Neutrophil (primary cell): ENCODE measurements around the gene LYSMD1.

Experiments used
- H3K27ac ChIP-seq: fragments of 200-600 bp; sonication (generic); 2 replicates; pipeline ENCODE4 v1.5.1; 2016; ENCODE audit warnings: mild to moderate bottlenecking, moderate library complexity
- H3K27me3 ChIP-seq: fragments of 200-600 bp; sonication (generic); 2 replicates; pipeline ENCODE4 v1.6.0; 2016; ENCODE audit warnings: mild to moderate bottlenecking
- H3K36me3 ChIP-seq: fragments of 200-600 bp; sonication (generic); 2 replicates; pipeline ENCODE4 v1.5.1; 2017
- H3K4me1 ChIP-seq, 2 experiments: fragments of 200-600 bp in 1 of 2; sonication (generic) in 1 of 2; 1 replicate in 1 of 2; 2 replicates in 1 of 2; pipeline versions ENCODE4 v1.5.1 to v1.6.1; 2013 to 2016; ENCODE audit warnings: low read depth in 1 of 2, low read length in 1 of 2, mild to moderate bottlenecking in 1 of 2, moderate library complexity in 1 of 2; ENCODE audit not compliant: control insufficient read depth in 1 of 2, insufficient read depth in 1 of 2
- H3K4me3 ChIP-seq, 2 experiments: fragments of 200-600 bp in 1 of 2; sonication (generic) in 1 of 2; 1 replicate in 1 of 2; 2 replicates in 1 of 2; pipeline ENCODE4 v1.5.1; 2013 to 2016; ENCODE audit warnings: low read depth in 1 of 2, low read length in 1 of 2, mild to moderate bottlenecking in 1 of 2, moderate library complexity in 1 of 2
- H3K9me3 ChIP-seq: fragments of 200-600 bp; sonication (generic); 2 replicates; pipeline ENCODE4 v1.5.1; 2016
- CTCF ChIP-seq: fragments of 200-600 bp; sonication (generic); IDR thresholded peaks from 2 replicates; pipeline ENCODE4 v1.5.1; 2016; ENCODE audit warnings: antibody characterized with exemption

LYSMD1 gene

GRCh38 chr1:151184211-151184610 lies 18.5 kb upstream of the LYSMD1 start:
- Histone ChIP-seq H3K27me3 (no peaks in the 10 kb centered on the region), H3K9me3 (no peaks in the 10 kb centered on the region), H3K4me3 (no peak overlapping the region), H3K4me1 (peaks cover 6% of the 10 kb centered on the region in 2 experiments), H3K36me3 (peaks cover 66% of the 10 kb centered on the region), H3K27ac (no peak overlapping the region)
- TF ChIP-seq CTCF, result no peak

- H3K36me3 ChIP-seq, result peaks cover 96% of the 10 kb centered on the region
- no peak for TF ChIP-seq CTCF
- no peaks in the 10 kb centered on the region for H3K9me3 ChIP-seq
- no peak overlapping the region for H3K27ac ChIP-seq
- no peaks in the 10 kb centered on the region for H3K4me1 ChIP-seq
- H3K4me3 ChIP-seq, result no peak overlapping the region
- H3K27me3 ChIP-seq, result no peaks in the 10 kb centered on the region
These were observed 10.9 kb upstream of the LYSMD1 start for GRCh38 chr1:151176514-151177045.

- peaks cover 96% of the 10 kb centered on the region for H3K36me3 ChIP-seq
- H3K27ac ChIP-seq, result no peak within 1 kb of the TSS
- no peak within 1 kb of the TSS for H3K4me3 ChIP-seq
- H3K4me1 ChIP-seq, result no peaks in the 10 kb centered on the region
- peak; percentile 67 for TF ChIP-seq CTCF
- no peaks in the 10 kb centered on the region for H3K27me3 ChIP-seq
- no peaks in the 10 kb centered on the region for H3K9me3 ChIP-seq
These were observed 10.2 kb upstream of the LYSMD1 start, which contains the start of gene TMOD4 for GRCh38 chr1:151175863-151176262. Gene TMOD4 (minus strand): TSS chr1:151175981. CDS start chr1:151174875, 1,106 bp downstream.

- no peaks in the 10 kb centered on the region for H3K4me1 ChIP-seq
- no peak for TF ChIP-seq CTCF
- H3K27ac ChIP-seq, result no peak overlapping the region
- peaks cover 96% of the 10 kb centered on the region for H3K36me3 ChIP-seq
- no peaks in the 10 kb centered on the region for H3K9me3 ChIP-seq
- no peaks in the 10 kb centered on the region for H3K27me3 ChIP-seq
- H3K4me3 ChIP-seq, result no peak overlapping the region
These were observed 9.5 kb upstream of the LYSMD1 start for GRCh38 chr1:151175041-151175741.

GRCh38 chr1:151171190-151171589 lies 5.5 kb upstream of the LYSMD1 start:
- TF ChIP-seq CTCF, result no peak
- Histone ChIP-seq H3K27ac (no peak overlapping the region), H3K36me3 (peaks cover 91% of the 10 kb centered on the region), H3K27me3 (no peaks in the 10 kb centered on the region), H3K4me1 (peaks cover 10 to 12% of the 10 kb centered on the region in 2 experiments), H3K9me3 (no peaks in the 10 kb centered on the region), H3K4me3 (no peak overlapping the region)
